HG02763 (cell line): ENCODE results near the gene ZNF772.

Experiments used
- ATAC-seq: cut with Tn5 transposase; IDR thresholded peaks from one replicate; pipeline ENCODE4 v1.9.1; 2021; ENCODE audit warnings: mild to moderate bottlenecking, moderate library complexity; ENCODE audit not compliant: unreplicated experiment

Gene ZNF772

DNA sequence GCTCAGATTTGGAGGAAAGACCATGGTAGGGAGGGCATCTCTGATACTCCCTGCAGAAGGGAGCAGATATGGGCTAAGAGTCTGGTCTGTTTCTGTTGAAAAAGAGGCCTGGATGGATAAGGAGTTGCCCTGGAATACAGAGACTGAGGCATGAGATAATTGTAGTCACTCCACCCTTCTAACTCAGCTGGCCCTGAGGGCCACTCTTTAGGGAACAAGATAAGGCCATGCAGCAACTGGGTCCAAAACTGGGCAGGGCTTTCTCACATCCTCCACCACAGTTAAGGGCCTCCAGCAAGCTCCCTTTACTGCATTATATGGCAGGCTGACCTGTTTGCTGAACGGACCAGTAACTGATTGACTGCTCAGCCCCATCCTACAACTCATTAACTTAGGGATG is 40.9 kb downstream of the ZNF772 start:
- no peak for ATAC-seq

DNA sequence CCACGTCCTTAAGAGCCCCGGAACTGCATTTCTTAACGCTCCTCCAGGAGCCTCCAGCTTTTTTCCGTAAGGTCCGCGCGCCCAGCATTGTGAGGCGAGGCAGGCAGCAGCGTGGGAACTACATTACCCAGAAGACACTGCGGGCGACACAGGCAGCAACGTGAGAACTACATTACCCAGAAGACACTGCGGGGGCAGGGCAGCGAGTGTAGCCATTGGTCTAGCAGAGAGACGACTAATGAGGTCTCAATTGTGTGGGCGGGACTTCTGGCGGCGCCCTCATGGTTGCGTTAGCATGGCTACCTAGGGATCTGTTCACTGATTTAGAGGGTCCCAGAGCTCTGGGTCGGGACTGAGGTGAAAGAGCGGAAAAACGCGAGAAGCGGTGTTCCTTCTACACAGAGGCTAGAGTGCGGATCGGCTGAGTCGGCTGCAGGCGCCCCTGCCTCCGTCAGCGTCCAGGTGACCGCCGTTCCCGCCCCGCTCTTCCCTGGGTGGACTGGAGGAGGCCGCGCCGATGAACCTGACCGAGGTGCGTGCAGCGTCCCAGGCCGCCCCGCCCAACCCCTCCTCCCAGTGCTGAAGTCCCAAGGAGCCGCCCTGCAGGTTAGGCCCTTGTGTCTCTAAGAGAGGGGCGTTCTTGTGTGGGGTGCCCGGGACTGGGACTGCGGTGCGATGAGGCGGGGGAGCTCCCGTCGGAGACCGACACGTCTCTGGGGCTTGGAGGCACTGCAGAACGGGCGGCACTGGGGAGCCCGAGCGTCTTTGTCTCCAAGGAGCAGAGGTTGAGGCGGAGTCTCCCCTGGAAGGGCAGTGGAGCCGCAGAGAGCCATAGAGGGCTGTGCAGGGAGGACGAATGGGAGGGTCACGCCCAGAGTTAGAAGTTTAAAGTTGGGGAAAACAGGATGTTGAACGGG is 42.0 kb downstream of the ZNF772 start, which contains the start of gene ZNF749:
TSS of gene ZNF749 (plus strand) at position 264 of the 917 bp plus-strand sequence. CDS start at position 518, 254 bp downstream.
- ATAC-seq = peak; percentile 94

GRCh38 chr19:57434386-57435061 is 42.8 kb downstream of the ZNF772 start:
- peak; percentile 3 for ATAC-seq

GRCh38 chr19:57421037-57421436 is 56.3 kb downstream of the ZNF772 start:
- ATAC-seq = no peak

- no peak for ATAC-seq
These were observed 57.9 kb downstream of the ZNF772 start for GRCh38 chr19:57419439-57419838.
